GM18867 (cell line): Measurements from ENCODE around the gene MED8.
A peak's percentile ranks its signal among the peaks of the same experiment; 100 is the strongest.

Experiments used
- ATAC-seq: cut with Tn5 transposase; IDR thresholded peaks from one replicate; pipeline ENCODE4 v1.9.1; 2021; ENCODE audit warnings: mild to moderate bottlenecking, moderate library complexity; ENCODE audit not compliant: unreplicated experiment

MED8 gene

GRCh38 chr1:43363283-43363934, 26.2 kb downstream of the MED8 start:
- ATAC-seq: no peak

DNA sequence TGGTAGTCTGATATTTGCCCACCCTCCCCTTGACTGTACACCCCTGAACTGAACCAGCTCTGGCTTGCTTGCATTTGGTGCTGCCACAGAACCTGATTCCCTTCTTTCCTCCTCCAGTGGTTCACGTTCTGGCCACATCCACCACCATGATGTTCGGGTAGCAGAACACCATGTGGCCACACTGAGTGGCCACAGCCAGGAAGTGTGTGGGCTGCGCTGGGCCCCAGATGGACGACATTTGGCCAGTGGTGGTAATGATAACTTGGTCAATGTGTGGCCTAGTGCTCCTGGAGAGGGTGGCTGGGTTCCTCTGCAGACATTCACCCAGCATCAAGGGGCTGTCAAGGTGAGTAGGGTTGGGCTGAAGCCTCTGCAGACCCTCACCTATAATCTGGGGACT, 29.0 kb downstream of the MED8 start:
- no peak for ATAC-seq

- no peak for ATAC-seq
These were observed 29.9 kb downstream of the MED8 start for GRCh38 chr1:43359696-43360095.

- peak; percentile 94 for ATAC-seq
These were observed 30.6 kb downstream of the MED8 start, which contains the start of gene CDC20 for GRCh38 chr1:43358746-43359693. TSS of gene CDC20 (plus strand) at chr1:43358981. CDS start at chr1:43359216, 235 bp downstream.

GRCh38 chr1:43358121-43358745, 31.4 kb downstream of the MED8 start:
- ATAC-seq: peak; percentile 14

DNA sequence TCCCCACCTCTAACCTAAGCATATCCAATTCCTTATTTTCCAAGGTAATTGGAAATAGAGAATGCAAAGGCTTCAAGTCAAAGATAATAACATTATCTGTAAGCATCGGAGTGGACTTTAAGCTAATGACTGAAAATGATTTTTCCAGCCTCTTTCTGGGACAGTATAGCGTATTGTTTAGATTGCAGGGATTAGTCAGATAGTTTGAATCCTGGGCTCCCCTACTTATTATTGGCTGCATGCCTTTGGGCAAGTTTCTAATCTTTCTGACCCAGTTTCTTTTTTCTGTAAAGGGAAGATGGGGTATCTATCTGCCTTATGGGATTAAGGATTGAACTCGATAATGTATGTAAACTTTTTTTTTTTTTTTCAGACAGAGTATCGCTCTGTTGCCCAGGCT, 32.3 kb downstream of the MED8 start:
- ATAC-seq: no peak

GRCh38 chr1:43354936-43355335, 34.7 kb downstream of the MED8 start:
- ATAC-seq: no peak

GRCh38 chr1:43354471-43354870, 35.1 kb downstream of the MED8 start:
- no peak for ATAC-seq

- no peak for ATAC-seq
These were observed 36.7 kb downstream of the MED8 start for GRCh38 chr1:43352881-43353280.

- no peak for ATAC-seq
These were observed 37.3 kb downstream of the MED8 start for GRCh38 chr1:43352351-43352705.

DNA sequence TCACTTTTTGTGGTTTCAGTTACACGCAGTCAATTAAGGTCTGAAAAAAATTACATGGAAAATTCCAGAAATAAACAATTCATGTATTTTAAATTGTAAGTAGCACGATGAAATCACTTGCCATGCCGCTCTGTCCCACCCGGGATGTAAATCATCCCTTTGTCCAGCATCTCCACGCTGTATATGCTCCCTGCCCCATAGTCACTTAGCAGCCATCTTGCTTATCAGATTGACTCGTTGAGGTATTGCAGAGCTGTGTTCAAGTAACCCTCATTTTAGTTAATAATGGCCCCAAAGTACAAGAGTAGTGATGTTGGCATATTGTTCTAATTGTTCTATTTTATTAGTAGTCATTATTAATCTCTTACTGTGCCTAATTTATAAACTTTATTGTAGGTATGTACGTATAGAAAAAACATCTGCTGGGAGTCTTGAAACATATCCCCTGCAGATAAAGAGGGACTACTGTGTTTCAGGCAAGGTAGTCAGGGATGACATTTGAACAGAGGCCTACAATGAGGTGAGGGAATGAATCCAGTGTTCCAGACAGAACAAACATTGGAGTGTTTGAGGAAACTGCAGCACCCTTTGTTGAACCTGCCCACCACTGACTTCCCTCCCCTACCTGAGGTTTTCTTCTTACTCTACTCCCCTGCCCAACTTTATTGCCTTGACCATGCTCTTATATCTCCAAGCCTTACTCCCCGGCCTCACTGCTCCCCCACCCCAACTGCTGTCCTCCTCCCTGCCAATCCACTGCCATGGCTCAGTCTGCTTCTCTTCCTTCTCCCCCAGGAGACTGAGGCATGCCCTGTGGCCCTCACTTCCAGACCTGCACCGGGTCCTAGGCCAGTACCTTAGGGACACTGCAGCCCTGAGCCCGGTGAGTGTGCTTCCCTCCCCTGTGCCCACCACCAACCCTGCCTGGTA, 37.9 kb downstream of the MED8 start:
- ATAC-seq: no peak

DNA sequence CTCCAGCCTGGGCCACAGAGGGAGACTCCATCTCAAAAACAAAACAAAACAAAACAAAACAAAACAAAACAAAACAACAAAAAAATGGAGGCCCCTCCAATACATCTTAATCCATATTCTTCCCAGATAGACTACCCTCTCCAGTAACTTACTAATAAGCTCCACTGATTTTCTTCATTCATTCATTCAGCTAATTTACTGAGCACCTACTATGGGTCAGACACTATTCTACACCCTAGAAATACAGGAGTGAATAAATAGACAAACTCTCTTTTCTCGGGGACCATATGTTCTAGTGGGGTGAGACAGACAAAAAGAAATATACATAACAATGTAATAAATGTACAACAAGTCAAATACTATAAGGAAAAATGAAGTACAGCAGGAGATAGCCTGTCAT, 38.6 kb downstream of the MED8 start:
- ATAC-seq: no peak

GRCh38 chr1:43349594-43350306, 39.9 kb downstream of the MED8 start:
- no peak for ATAC-seq

DNA sequence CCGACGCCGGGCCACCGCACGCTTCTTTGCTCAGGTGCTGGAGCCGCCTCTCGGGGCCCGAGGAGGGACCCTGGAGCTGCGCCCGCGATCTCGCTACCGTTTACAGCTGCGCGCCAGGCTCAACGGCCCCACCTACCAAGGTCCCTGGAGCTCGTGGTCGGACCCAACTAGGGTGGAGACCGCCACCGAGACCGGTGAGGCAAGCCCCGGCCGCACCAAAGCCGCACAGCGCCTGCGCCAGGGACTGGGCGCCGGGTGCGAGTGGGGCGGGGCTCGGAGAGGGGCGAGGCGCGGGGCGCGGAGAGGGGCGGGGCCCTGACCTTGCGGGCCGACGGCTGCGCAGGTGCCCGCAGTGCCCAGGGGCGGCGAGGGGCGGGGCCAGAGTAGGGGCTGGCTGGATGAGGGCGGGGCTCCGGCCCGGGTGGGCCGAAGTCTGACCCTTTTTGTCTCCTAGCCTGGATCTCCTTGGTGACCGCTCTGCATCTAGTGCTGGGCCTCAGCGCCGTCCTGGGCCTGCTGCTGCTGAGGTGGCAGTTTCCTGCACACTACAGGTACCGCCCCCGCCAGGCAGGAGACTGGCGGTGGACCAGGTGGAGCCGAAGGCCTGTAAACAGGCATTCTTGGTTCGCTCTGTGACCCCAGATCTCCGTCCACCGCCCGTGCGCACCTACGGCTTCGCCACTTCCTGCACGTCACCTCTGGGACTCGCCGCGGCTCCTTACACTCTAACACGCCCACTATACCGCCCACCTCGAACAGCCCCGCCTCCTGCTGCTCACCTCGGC, 40.6 kb downstream of the MED8 start:
- no peak for ATAC-seq

GRCh38 chr1:43348343-43348808, 41.2 kb downstream of the MED8 start:
- no peak for ATAC-seq

DNA sequence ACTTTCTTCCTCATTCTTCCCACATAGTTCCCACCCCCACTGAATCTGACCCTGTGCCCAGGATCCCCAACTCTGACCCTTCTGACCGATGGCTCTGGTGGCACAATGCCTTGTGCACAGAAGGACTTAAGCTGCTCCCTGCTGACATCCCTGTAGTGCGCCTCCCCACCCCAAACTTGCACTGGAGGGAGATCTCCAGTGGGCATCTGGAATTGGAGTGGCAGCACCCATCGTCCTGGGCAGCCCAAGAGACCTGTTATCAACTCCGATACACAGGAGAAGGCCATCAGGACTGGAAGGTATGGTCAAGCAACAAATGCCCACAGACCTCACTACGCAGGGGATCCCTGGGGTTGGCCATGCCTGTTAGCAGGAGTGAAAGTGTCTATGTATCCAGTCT, 43.0 kb downstream of the MED8 start:
- no peak for ATAC-seq

GRCh38 chr1:43345120-43345519, 44.5 kb downstream of the MED8 start:
- ATAC-seq: no peak

- no peak for ATAC-seq
These were observed 45.2 kb downstream of the MED8 start for GRCh38 chr1:43344267-43344850.

DNA sequence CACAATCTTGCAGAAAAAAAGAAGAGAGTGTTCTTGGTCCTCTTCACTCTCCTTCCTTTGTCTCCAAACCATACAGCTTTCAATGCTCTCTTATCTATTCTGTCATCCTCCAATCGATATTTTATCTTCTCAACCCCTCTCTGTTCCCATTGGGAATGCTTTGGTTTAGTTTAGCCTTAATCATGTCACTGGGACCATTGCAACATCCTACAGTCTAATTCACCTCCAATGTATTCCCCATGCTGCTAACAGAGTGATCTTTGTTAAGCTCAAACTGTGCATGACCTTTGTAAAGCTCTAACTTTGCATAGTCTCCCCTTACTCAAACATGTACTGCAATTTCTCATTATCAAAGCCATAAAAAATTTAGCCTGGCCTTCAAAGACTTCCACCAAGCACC, 49.0 kb downstream of the MED8 start:
- ATAC-seq: no peak
